Inferior parietal cortex (tissue), 1 donor: ENCODE data around the gene ZDHHC21.

Experiments used
- DNase-seq: peaks from one replicate; pipeline ENCODE4 v3.0.0-alpha.2; 2016; ENCODE audit errors: extremely low spot score

The ZDHHC21 gene

DNA sequence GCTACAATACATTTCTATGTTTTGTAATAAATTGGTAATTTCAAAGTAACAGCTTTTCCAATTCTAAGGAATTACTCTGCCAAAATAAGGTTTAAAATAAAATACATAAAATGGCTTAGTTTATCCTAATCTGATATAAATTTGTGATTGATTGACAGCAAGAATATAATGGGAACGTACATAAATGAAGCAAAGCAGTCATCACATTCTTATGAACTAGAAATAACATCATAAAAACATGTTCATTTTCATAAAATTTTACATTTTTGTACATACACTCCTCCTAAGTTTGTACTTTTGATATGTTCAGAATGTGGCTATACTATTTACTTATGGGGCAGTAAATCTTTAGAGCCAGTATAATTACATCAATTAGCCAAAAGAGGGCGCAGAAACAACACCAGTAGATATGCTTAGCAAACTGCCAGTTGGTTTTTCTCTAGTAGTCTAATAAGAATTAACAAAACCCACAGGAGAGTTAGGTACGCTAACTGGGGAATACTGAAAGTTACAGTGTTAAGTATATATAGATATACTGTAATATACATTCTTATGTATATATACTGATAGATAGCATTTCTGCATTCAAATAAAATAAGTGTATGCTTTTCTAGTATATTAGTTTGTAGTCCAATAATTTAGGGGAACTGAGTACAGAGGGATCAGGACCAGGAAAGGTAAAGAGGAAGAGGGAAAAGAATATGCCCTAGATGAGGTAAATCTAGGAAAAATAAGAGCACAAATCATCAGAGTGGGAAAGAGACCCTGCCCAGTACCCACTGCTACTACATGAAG is 76.8 kb downstream of the ZDHHC21 start:
- DNase-seq, result peak; percentile 74

DNA sequence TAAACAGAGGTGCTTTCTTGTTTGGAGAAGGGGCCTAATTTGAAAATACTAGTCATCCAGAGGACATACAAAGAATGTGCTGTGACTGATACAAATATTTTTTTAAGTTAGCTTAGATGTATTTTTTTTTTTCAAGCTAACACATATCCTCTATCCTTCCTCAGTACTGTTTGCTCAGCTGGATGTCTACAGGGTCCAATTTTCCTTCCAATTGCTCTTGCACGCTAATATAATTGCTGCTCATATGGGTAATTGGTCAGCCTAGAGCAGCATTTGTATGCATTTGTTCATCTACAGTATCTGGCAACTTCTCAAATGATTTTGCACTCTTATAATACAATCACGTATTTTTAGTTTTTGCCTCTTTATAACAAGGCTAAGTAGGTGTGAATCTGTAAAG is 84.7 kb downstream of the ZDHHC21 start:
- no peak for DNase-seq

GRCh38 chr9:14597171-14597799 is 95.9 kb downstream of the ZDHHC21 start:
- no peak for DNase-seq

GRCh38 chr9:14593406-14593805 is 99.8 kb downstream of the ZDHHC21 start:
- no peak for DNase-seq

DNA sequence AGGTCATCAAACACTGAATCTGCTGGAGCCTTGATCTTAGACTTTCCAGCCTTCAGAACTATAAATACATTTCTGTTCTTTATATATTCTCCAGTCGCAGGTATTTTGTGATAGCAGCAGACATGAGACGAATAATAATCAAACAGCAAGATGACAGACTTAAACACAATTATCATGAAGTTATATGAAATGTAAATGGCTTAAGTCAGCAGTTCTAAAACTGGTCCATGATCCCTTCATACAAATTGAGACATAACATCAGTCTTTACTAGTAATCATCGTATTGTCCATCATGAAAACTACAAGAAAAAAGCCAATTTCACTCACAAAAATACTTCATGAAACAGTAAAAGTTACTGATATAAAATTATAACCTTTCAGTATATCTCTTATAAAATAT is 101.8 kb downstream of the ZDHHC21 start:
- DNase-seq, result no peak

DNA sequence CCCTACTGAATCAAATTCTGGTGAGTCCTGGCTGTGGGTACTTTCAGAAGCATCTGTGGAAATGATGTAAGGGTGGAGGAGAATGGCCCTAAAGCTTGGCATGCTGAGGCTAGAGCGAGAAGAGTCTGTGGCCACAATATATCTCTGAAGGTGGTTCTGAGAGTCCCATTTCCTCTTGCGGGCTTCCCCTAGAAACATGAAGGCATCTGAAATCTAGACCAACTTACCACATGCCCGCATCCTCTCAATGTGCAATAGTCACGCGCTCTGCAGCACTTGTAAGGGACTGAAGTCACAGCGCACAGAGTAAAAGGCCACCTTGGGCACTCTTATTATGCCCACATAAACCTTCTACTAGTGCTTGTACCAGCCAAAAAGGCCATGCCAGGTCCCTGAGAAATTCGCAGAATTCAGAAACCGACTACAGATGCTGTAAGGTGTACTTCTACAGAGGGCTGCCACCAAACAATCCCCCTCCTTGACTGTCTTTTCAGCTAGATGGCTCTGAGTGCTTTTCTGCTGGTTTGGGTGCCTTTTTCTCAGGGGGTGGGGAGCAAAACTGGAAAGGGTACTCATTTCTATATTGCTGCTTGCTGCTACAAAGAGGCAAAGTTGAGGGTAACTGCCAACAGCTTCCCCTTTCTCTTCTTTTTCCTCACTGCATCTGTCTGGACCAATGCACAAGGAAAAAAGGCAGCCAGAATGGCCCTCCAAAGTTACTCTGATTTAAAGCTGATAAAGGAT is 107.3 kb downstream of the ZDHHC21 start:
- DNase-seq, result no peak

DNA sequence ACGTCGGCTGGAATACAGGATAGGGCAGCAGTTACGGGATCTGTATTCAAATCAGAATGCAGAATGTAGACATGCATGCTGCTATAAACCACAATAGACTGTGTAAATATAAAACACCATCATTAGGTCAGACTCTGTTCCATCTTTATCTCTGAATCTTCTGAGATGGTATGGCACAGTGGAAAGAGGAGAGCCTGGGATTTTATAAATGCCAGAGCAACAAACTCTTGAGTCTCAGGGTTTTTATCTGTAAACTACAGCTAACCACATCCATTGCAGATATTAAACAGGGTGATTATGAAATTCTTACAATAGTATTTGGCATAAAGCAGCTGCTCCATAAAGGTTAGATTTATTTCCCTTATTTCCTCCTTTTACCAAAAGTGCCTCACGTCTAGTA is 108.7 kb downstream of the ZDHHC21 start:
- no peak for DNase-seq

DNA sequence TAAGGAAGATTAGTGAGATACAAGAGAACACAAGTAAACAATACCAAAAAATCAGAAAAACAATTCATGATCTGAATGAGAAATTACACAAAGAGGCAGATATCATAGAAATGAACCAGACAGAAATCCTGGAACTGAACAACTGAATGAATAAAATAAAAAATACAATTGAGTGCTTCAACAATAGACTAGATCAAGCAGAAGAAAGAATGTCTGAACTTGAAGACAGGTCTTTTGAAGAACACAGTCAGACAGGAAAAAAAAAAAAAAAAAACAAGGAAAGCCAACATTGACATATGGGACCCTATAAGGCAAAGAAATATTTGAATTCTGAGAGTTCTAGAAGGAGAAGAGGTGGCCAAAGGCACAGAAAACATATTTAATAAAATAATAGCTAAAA is 115.2 kb downstream of the ZDHHC21 start:
- no peak for DNase-seq

DNA sequence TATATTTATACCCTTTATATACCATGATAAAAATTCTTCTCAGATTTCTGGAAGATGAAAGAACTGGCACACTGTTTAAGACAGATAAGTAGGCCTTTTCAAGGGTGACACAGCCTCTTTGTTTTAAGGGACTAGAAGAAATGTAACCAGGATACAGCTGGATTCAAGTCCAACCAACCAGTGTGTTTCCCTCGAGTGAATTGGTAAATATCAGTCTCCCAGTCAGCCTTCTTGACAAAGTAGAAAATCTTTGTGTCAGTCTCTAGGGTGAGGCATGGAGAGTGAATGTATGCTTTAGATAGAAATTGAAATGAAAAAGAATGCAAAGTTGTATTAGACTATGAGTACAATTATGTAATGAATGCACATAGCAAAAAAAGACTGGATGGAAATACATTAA is 119.1 kb downstream of the ZDHHC21 start:
- no peak for DNase-seq

GRCh38 chr9:14573319-14573718 is 119.9 kb downstream of the ZDHHC21 start:
- DNase-seq, result no peak

GRCh38 chr9:14565352-14566016 is 127.7 kb downstream of the ZDHHC21 start:
- no peak for DNase-seq

DNA sequence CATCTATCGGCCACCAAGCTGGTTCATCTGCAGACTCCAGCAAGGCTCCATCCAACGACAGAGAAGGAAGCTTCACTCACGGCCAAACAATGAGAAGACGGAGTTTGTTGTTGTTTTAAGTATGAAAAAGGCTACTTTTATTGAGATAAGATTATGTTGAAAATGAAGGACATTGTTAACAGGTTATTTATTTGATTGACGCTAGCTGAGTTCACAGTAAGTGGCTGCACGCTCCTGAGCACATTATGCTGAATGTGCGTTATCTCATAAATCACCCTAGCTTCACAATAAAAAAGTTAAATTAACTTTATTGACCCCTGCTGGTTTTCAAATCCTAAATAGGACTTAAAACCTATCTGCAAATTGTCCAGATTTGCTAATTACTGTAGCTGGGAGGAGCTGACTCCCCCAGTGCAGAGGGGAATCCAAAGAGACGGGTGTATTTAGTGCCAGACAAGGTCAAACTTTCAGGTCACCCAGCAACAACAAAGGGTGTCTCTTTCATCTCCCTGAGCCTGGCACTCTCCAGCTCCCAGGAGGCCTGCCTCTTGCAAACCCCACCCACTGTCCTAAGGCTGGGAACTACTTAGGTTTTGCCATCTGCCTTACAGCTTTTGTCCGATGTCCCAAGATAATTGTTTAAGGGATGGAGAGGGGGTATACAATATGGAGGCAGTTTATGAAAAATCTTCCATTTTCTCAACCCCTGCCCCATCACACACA is 129.2 kb downstream of the ZDHHC21 start:
- no peak for DNase-seq

DNA sequence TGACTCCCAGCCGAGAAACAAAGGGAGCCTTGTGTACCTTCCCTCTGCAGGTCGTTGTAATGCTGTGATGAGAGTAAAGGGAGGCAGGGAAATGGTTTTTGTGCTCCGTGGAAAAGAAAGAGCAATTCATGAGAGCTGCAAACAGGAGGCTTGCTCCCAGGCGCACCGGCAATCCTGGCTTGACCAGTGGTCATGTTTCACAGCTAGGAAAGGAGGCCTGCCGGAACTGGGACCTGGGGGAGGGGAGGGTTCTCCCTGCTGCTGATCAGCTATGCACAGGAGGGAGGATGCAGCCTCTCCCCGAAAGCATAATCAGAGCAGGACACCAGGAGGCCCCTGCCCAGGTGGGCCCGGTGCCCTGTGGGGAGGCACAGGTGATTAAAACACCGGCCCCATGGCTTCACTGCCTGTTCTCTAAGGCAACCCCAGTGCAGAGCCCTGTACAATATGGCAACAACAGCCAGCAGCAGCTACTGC is 131.3 kb downstream of the ZDHHC21 start:
- DNase-seq, result no peak
